Mucosa of descending colon (tissue), 3 donors: ENCODE measurements around the gene LIPT1. TPM values are rescaled to one million over a fixed set of nuclear protein-coding genes. Genes with fewer than 3 reads are reported as not detected.

Experiments
- ATAC-seq: fragments of 200-7000 bp; cut with Tn5 transposase; one replicate; pipeline ENCODE4 v1.9.1; 2020; ENCODE audit warnings: mild to moderate bottlenecking, moderate library complexity
- DNase-seq, 3 donors: peaks; one replicate each; pipeline ENCODE4 v3.0.0-alpha.2; 2020
- H3K36me3 ChIP-seq: fragments of 200-600 bp; one replicate; pipeline ENCODE4 v1.8.0; 2021; ENCODE audit warnings: low read depth, mild to moderate bottlenecking
- H3K4me1 ChIP-seq: fragments of 200-600 bp; one replicate; pipeline ENCODE4 v1.8.0; 2021; ENCODE audit warnings: low read depth, mild to moderate bottlenecking
- H3K4me3 ChIP-seq: fragments of 200-600 bp; one replicate; pipeline ENCODE4 v1.8.0; 2021; ENCODE audit warnings: mild to moderate bottlenecking
- H3K9me3 ChIP-seq: fragments of 200-600 bp; one replicate; pipeline ENCODE4 v1.8.0; 2021; ENCODE audit warnings: mild to moderate bottlenecking
- intact Hi-C, 2 donors: fragments of 100-400 bp; cut with DNase I in 1 of 2; cut with micrococcal nuclease in 1 of 2; formaldehyde crosslinking; loops; one replicate each; pipeline versions ENCODE4 v1.11.0 to v1.11.1; 2022; cut with DNase I, micrococcal nuclease
- long read RNA-seq, 2 donors: library from polyadenylated mRNA; unstranded; transcript quantifications; one replicate each; pipeline ENCODE4 v2.0.0, GENCODE V29; 2019 to 2021
- total RNA-seq, 3 donors: library from RNA; stranded (reverse); fragmentation: NEBNext Ultra II Directional in 2 of 3; extraction: Animal tissue kit (Norgen Biotek cat#: 25700) in 2 of 3; gene quantifications; one replicate each; pipeline versions ENCODE4 v1.2.1 to v1.2.4, GENCODE V29; 2021 to 2023
- TF ChIP-seq, protein P1 (sequence below): fragments of 200-600 bp; IDR thresholded peaks from one replicate; pipeline ENCODE4 v1.8.0; 2022; ENCODE audit warnings: antibody characterized with exemption, mild to moderate bottlenecking
- donor health status: DM: no; HTN: no; CAD: no; lungs with moderate emphysema.
- donor health status: DM: no; HTN: no; CAD: no.
- donor health status: DM: no; HTN: yes; CAD: no.

Gene LIPT1
- 1 to 10 TPM; 7.0 to 8.4 (median 7.0) TPM for total RNA-seq
- long read RNA-seq, donor 1, partial matches to known transcripts = 0 of 6 reads
- long read RNA-seq, donor 1, other reads (novel, unspliced or antisense) = 1 of 6 reads
- long read RNA-seq, donor 2, partial matches to known transcripts = 1 of 1 reads
- long read RNA-seq, donor 2, other reads (novel, unspliced or antisense) = 0 of 1 reads

GRCh38 chr2:99154643-99155536, at the start of gene LIPT1, which contains the start of gene TSGA10:
Gene LIPT1, plus strand, starts transcription at chr2:99154967. Its CDS starts 6,991 bp downstream, at chr2:99161958.
Gene TSGA10, minus strand, starts transcription at chr2:99154942. Its CDS starts 45,503 bp downstream, at chr2:99109439.
- DNase-seq = peak; percentile 93 to 97 (median 93)
- no peaks in the 10 kb centered on the region for H3K36me3 ChIP-seq
- peak within 1 kb of the TSS; percentile 38 for H3K4me3 ChIP-seq
- peak; percentile 99 for ATAC-seq
- intact Hi-C loops = no loop called here
- H3K4me1 ChIP-seq = peaks cover 13% of the 10 kb centered on the region
- TF ChIP-seq, protein P1, sequence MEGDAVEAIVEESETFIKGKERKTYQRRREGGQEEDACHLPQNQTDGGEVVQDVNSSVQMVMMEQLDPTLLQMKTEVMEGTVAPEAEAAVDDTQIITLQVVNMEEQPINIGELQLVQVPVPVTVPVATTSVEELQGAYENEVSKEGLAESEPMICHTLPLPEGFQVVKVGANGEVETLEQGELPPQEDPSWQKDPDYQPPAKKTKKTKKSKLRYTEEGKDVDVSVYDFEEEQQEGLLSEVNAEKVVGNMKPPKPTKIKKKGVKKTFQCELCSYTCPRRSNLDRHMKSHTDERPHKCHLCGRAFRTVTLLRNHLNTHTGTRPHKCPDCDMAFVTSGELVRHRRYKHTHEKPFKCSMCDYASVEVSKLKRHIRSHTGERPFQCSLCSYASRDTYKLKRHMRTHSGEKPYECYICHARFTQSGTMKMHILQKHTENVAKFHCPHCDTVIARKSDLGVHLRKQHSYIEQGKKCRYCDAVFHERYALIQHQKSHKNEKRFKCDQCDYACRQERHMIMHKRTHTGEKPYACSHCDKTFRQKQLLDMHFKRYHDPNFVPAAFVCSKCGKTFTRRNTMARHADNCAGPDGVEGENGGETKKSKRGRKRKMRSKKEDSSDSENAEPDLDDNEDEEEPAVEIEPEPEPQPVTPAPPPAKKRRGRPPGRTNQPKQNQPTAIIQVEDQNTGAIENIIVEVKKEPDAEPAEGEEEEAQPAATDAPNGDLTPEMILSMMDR = no peak
- no peaks in the 10 kb centered on the region for H3K9me3 ChIP-seq

DNA sequence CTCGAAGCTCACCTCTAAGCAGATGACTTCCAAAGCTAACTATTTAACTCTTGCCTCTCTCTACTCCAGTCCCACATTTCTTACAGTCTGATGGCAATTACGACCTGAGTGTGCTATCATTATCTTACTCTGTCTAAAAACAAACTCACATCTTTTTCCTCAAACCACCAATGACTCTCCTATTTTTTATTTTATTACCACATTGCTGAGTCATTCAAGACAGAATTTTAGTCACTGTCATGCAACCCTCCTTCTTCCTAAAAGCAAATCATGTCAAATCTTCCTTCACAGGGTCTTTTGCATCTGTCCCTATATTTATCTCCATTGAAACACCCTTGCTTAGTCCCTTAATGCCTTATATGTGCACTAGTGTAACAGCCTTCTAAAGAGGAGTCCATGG, 47.9 kb upstream of the LIPT1 start:
- ATAC-seq (no peak), DNase-seq (no peak)
- Histone ChIP-seq H3K36me3 (no peaks in the 10 kb centered on the region), H3K9me3 (no peaks in the 10 kb centered on the region), H3K4me3 (no peak overlapping the region), H3K4me1 (no peaks in the 10 kb centered on the region)
- TF ChIP-seq, protein P1 = no peak
- intact Hi-C loops = no loop called here

GRCh38 chr2:99111236-99111635, 43.5 kb upstream of the LIPT1 start:
- no peaks in the 10 kb centered on the region for H3K9me3 ChIP-seq
- DNase-seq = no peak
- ATAC-seq = no peak
- no peaks in the 10 kb centered on the region for H3K4me1 ChIP-seq
- TF ChIP-seq, protein P1 = no peak
- no peak overlapping the region for H3K4me3 ChIP-seq
- H3K36me3 ChIP-seq = no peaks in the 10 kb centered on the region
- intact Hi-C loops = no loop called here

DNA sequence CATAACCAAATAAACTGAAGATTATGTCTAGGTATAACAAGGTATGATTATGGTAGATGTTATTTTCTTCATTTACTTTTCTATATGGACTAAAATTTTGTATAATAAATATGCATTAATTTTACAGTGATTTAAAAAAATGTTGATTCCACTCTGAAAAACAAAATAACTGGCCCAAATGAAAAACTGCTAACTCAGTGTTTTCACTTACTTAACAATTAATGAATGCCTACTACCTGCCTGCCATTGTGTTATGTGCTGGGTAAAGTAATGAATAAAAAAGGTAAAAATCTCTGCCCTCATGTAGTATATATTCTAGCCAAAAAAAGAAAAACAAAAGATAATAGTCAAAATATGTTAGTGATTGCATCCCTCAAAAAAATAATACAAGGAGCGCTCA, 42.8 kb upstream of the LIPT1 start:
- ATAC-seq (no peak), DNase-seq (no peak)
- intact Hi-C loops = no loop called here
- H3K9me3 ChIP-seq = no peaks in the 10 kb centered on the region
- no peaks in the 10 kb centered on the region for H3K4me1 ChIP-seq
- TF ChIP-seq, protein P1 = no peak
- H3K36me3 ChIP-seq = no peaks in the 10 kb centered on the region
- no peak overlapping the region for H3K4me3 ChIP-seq

- DNase-seq (no peak), ATAC-seq (no peak)
- H3K36me3 ChIP-seq = no peaks in the 10 kb centered on the region
- TF ChIP-seq, protein P1 = no peak
- intact Hi-C loops = no loop called here
- H3K4me3 ChIP-seq = no peak overlapping the region
- no peaks in the 10 kb centered on the region for H3K4me1 ChIP-seq
- H3K9me3 ChIP-seq = no peaks in the 10 kb centered on the region
These were observed 42.1 kb upstream of the LIPT1 start for GRCh38 chr2:99112617-99113016.
